ENCODE data around the gene SPX. TPM values are rescaled to one million over a fixed set of nuclear protein-coding genes. Genes with fewer than 3 reads are reported as not detected.

SPX gene
- total and polyA plus RNA-seq, 9 donors, result 0.16 to 1.1 (median 0.23) TPM; not detected in 3

DNA sequence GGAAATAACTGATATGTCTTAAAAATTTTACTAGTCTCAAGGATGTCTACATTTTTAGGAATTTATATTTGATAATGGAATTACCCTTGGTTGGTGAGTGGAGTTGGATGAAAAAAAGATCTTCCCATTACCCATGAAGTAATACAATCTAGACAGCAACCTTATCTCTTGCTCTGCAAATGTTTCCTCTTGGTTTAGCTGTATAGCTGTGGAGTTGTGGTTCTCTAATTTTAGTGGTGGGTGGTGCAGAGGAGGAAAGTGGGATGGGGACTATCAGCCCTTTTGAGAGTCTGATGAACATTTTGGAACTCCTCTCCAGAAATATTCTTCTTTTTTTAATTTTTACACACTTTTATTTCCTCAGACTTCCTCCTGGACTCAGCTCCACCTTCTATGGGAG is 17.1 kb downstream of the SPX start:
- Histone ChIP-seq H3K27ac (no peak overlapping the region), H3K36me3 (no peaks in the 10 kb centered on the region), H3K4me1 (ENCODE audit: insufficient read depth) (no peaks in the 10 kb centered on the region), H3K4me3 (no peak overlapping the region), H3K27me3 (no peaks in the 10 kb centered on the region), H3K9me3 (no peaks in the 10 kb centered on the region)
- intact Hi-C loops (cut with DNase I), result no loop called here
- DNase-seq, result no peak
- TF ChIP-seq POLR2A (IDR thresholded peaks at IDR 0.05) (no peak), EP300 (IDR thresholded peaks at IDR 0.05) (no peak)
- TF ChIP-seq, protein P1, sequence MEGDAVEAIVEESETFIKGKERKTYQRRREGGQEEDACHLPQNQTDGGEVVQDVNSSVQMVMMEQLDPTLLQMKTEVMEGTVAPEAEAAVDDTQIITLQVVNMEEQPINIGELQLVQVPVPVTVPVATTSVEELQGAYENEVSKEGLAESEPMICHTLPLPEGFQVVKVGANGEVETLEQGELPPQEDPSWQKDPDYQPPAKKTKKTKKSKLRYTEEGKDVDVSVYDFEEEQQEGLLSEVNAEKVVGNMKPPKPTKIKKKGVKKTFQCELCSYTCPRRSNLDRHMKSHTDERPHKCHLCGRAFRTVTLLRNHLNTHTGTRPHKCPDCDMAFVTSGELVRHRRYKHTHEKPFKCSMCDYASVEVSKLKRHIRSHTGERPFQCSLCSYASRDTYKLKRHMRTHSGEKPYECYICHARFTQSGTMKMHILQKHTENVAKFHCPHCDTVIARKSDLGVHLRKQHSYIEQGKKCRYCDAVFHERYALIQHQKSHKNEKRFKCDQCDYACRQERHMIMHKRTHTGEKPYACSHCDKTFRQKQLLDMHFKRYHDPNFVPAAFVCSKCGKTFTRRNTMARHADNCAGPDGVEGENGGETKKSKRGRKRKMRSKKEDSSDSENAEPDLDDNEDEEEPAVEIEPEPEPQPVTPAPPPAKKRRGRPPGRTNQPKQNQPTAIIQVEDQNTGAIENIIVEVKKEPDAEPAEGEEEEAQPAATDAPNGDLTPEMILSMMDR (IDR thresholded peaks at IDR 0.05), result no peak

DNA sequence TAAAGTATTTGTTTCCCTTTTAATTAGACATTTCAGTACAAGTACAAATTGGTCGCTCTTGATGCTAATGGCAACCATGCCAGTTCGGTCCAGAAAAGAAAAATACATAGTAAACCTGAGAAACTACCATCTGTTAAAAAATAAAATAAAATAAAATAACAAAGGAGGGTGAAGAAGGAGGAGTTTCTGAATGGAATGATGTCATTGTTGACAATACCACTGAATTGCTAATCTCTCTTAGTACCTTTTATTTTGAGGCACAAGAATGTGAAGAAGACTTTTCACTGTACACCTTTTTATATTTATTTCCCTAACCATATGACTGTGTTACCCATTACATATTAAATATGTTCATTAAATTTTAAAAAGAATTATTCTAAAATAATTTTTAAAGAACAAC is 19.5 kb downstream of the SPX start:
- TF ChIP-seq EP300 (IDR thresholded peaks at IDR 0.05) (no peak), POLR2A (IDR thresholded peaks at IDR 0.05) (no peak)
- TF ChIP-seq, protein P1 (IDR thresholded peaks at IDR 0.05), result no peak
- Histone ChIP-seq H3K27me3 (no peaks in the 10 kb centered on the region), H3K36me3 (no peaks in the 10 kb centered on the region), H3K4me1 (ENCODE audit: insufficient read depth) (no peaks in the 10 kb centered on the region), H3K9me3 (no peaks in the 10 kb centered on the region), H3K4me3 (no peak overlapping the region), H3K27ac (no peak overlapping the region)
- 86 to 89% (median 87%) methylated on average over 2 of the region's 2 CpGs for WGBS, 3 donors
- intact Hi-C loops (cut with DNase I), result no loop called here
- DNase-seq, result no peak

DNA sequence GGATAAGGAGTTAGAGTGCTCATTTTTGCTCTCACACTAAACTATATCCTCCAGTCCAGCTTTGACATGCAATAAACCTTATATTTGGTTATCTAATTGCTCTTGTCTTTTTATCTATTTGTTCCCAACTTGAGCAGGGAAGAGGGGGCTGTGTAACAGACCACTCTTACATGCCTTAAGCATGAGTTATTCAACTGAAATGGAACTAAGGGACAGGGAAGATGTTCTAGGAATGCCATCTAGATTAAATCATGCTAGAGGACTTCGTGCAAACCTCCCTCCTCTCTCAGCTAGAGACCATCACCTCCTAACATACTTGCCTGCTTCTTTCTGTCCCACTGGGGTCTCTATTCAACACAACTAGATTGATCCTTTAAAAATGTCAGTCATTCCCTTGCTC is 20.6 kb downstream of the SPX start:
- Histone ChIP-seq H3K4me1 (ENCODE audit: insufficient read depth) (no peaks in the 10 kb centered on the region), H3K27ac (no peak overlapping the region), H3K36me3 (no peaks in the 10 kb centered on the region), H3K4me3 (no peak overlapping the region), H3K9me3 (no peaks in the 10 kb centered on the region), H3K27me3 (no peaks in the 10 kb centered on the region)
- intact Hi-C loops (cut with DNase I), result no loop called here
- TF ChIP-seq POLR2A (IDR thresholded peaks at IDR 0.05) (no peak), EP300 (IDR thresholded peaks at IDR 0.05) (no peak)
- TF ChIP-seq, protein P1 (IDR thresholded peaks at IDR 0.05), result no peak
- no peak for DNase-seq
- 2 to 29% (median 15%) methylated on average over 1 of the region's 1 CpG for WGBS, 3 donors

DNA sequence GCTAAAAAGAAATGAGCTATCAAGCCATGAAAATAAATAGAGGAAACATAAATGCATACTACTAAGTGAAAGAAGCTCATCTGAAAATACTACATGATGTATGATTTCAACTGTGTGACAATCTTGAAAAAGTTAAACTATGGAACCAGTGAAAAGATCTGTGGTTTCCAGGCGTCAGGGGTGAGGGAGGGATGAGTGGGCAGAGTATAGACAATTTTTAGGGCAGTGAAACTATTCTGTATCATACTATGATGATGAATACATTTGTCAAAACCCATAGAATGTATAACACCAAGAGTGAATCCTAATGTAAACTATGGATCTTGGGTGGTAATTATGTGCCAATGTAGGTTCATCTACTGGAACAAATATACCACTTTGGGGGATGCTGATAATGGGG is 21.3 kb downstream of the SPX start:
- intact Hi-C loops (cut with DNase I), result no loop called here
- 66 to 75% (median 73%) methylated on average over 1 of the region's 1 CpG for WGBS, 3 donors
- Histone ChIP-seq H3K36me3 (no peaks in the 10 kb centered on the region), H3K9me3 (no peaks in the 10 kb centered on the region), H3K27ac (no peak overlapping the region), H3K4me3 (no peak overlapping the region), H3K27me3 (no peaks in the 10 kb centered on the region), H3K4me1 (ENCODE audit: insufficient read depth) (no peaks in the 10 kb centered on the region)
- no peak for DNase-seq
- TF ChIP-seq POLR2A (IDR thresholded peaks at IDR 0.05), result no peak
- no peak for TF ChIP-seq EP300 (IDR thresholded peaks at IDR 0.05)
- TF ChIP-seq, protein P1 (IDR thresholded peaks at IDR 0.05), result no peak

Data from ovary (tissue), 9 donors.